ENCODE results near the gene RNF8.
"Not testable (repeated sequence)": the region's sequence is repeated elsewhere in the genome, so short reads cannot be mapped to it uniquely, and the experiment has no call there.

Gene RNF8

GRCh38 chr6:37401658-37402057, 47.9 kb downstream of the RNF8 start:
- not testable (repeated sequence) for DNase-seq

GRCh38 chr6:37406726-37407341, 53.1 kb downstream of the RNF8 start:
- no peak for DNase-seq

- DNase-seq = no peak
Measured at GRCh38 chr6:37407948-37408347, 54.2 kb downstream of the RNF8 start.

- DNase-seq = no peak
Measured at GRCh38 chr6:37409501-37409900, 55.7 kb downstream of the RNF8 start.

- no peak for DNase-seq
Measured at GRCh38 chr6:37417393-37417792, 63.6 kb downstream of the RNF8 start.

GRCh38 chr6:37418722-37419121, 64.9 kb downstream of the RNF8 start:
- DNase-seq = no peak

- DNase-seq = no peak
Measured at GRCh38 chr6:37426058-37426944, 72.5 kb downstream of the RNF8 start.

GRCh38 chr6:37426945-37427510, 73.2 kb downstream of the RNF8 start:
- DNase-seq = no peak

GRCh38 chr6:37429352-37429750, 75.6 kb downstream of the RNF8 start:
- no peak for DNase-seq

GRCh38 chr6:37432590-37432915, 78.8 kb downstream of the RNF8 start:
- no peak for DNase-seq

- DNase-seq = peak; percentile 81
Measured at GRCh38 chr6:37432916-37433656, 79.3 kb downstream of the RNF8 start, which contains the start of gene CMTR1. Gene CMTR1 (plus strand): TSS chr6:37433221. CDS start chr6:37435630, 2,409 bp downstream.

- DNase-seq = no peak
Measured at GRCh38 chr6:37433657-37434271, 80.0 kb downstream of the RNF8 start.

GRCh38 chr6:37435373-37435772, 81.6 kb downstream of the RNF8 start:
- DNase-seq = no peak

GRCh38 chr6:37435816-37436215, 82.0 kb downstream of the RNF8 start:
- DNase-seq = no peak

- DNase-seq = no peak
Measured at GRCh38 chr6:37438930-37439329, 85.1 kb downstream of the RNF8 start.

- no peak for DNase-seq
Measured at GRCh38 chr6:37441651-37442050, 87.9 kb downstream of the RNF8 start.

- DNase-seq = no peak
Measured at GRCh38 chr6:37442416-37443215, 88.8 kb downstream of the RNF8 start.

- not testable (repeated sequence) for DNase-seq
Measured at GRCh38 chr6:37443216-37443542, 89.4 kb downstream of the RNF8 start.

Data from COR-L47 (cell line).